GM19463 (cell line): ENCODE data around the gene BMP5.

Experiments
- ATAC-seq: cut with Tn5 transposase; IDR thresholded peaks from one replicate; pipeline ENCODE4 v1.9.1; 2021; ENCODE audit warnings: mild to moderate bottlenecking, moderate library complexity; ENCODE audit not compliant: unreplicated experiment

BMP5 gene

DNA sequence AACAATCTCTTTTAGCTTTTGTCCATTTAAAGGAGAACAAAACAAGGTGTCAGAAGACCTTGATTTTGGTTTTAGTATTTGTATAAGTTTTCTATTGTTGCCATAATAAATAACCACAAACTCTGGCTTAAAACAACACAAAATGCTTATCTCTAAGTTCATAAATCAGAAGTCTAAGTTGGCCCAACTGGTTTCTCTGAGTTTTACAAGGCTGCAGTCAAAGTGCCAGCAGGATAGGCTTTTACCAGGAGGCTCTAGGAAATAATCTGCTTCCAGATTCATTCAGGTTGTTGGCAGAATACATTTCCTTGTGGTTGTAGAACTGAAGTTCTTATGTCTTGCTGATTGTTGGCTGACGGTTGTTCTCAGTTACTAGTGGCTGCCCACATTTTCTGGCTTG is 149.2 kb downstream of the BMP5 start:
- ATAC-seq = no peak

DNA sequence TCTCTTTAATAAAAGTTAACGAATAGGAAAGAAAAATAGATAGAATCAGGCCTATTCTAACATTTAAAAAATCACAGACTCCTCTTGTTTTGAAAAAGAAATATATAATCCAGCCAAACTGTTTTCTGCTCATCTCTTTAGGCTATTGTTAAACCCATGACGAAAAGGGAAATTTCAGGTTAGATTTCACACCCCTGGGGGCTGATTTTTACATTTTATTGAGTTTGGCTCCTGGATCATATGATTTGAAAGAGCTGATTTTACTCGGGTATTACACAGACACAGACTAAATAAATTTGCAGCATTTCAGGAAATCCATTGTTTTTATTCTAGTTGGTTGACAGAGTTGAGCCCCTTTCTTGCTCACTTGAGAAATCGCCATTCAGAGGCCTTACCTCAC is 160.6 kb downstream of the BMP5 start:
- ATAC-seq = no peak

DNA sequence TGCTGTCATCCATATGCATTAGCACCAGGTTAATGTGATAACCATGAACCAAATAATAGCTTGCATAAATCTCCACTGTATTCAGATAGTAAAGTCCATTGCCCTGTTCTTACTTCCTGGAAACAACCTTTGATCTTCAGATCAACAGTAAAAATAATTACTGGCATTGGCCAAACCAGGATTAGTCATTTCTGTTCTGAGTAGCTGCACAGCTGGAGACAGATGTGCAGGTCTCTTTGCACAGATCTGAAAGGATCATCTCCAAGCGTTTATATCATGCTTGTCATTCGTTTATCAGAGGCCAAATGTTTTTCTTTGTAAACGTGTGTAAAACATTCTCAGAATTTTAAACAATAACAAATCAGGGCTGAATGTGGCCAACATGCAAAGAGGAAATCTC is 162.0 kb downstream of the BMP5 start:
- peak; percentile 91 for ATAC-seq

DNA sequence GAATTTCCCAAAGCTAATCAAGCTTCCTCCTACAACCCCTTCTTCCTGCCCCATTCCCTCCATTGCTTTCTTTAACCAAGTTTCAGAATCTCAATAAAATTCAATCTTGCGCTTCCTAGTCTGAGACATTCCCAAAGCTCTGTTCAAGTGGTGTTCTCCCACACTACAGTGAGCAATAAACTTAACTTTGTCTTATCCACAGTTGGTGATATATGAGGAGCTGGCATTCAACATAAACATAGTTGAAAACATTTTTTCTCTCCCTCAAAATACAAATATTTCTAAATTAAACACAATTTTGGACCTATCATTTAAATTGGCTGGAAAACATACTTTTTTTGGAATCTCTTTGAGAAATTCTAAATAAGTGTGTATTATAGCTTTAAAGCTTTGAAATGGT is 166.7 kb downstream of the BMP5 start:
- no peak for ATAC-seq

DNA sequence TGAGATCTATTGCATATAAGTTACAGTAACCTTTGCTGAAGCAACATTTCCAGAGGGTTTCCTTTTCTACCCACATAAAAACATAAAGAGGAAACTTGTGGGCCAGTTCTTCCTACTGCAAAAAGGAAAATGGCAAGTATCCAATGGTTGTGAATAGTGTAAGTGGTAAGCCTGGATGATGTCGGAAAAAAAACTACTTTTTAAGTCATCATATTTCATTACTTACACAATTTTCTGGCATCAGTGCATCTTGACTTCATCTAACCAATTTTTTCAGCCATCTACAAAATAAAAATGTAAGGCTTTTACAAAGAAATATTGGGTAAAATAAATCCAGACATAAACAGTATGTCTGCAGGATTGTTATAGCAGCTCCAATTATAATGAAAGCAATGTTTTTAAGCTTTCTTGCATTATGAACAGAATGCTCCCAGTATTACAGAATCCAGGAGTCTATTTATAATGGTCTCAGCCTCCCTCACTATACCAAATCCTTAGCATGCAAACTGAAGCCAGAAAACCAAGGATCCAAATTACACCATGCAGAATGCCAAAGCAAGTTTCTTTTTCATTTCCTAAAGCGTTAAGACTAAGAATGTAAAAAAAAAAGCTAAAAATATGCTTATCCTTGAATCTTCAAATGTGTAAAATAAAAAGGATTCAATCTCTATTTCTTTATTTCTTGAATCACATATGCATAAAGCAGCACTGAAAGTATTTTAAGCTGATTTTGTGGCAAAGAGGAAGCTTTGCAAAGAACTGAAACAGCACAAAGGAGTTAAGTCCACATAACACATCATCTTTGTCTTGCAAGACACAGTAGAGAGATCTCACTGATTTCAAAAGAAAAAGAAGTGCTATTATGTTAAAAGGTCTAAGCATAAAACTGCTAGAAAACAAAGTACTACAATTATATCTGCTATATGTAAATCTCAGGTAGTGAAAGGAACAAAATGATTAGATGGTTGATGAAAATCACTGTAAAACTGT is 169.6 kb downstream of the BMP5 start:
- no peak for ATAC-seq

DNA sequence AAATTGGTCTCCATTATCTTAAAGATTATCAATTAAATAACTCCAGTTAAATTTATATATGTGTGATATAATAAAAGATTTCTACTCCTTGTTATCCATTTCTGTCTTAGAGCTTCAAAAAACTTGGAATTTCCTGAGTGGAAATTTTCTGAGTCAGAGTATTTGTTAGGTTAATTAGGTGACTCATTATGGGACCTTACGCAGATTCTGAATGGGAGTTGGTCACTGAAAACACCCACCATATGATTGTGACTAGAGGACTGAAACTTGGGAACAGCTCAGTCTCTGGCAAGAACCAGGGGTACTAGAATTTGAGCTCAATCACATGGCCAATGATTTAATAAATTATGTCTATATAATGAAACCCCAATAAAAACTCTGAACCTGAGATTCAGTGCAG is 171.0 kb downstream of the BMP5 start:
- no peak for ATAC-seq
